ENCODE measurements around the gene HOXA9. TPM values are rescaled to one million over a fixed set of nuclear protein-coding genes. Genes with fewer than 3 reads are reported as not detected.

Gene HOXA9
- total and polyA plus RNA-seq, 2 of the 8 experiments (the other 6 are each of a cell fraction or from before 2014, with no cell fraction given), result not detected

- TF ChIP-seq EZH2 (IDR thresholded peaks at IDR 0.05; ENCODE audit: low read depth, low read length, severe bottlenecking), result peak; percentile 95
- TF ChIP-seq GABPA (IDR thresholded peaks at IDR 0.05; ENCODE audit: borderline replicate concordance, insufficient read depth, low read length), result 0 out of 2 replicates have a peak, but pooled peaks have one; percentile 37
- no peak for TF ChIP-seq SP1 (IDR thresholded peaks at IDR 0.05; ENCODE audit: low read depth, low read length)
- no peak for TF ChIP-seq TCF12 (IDR thresholded peaks at IDR 0.05; ENCODE audit: low read depth, low read length)
- TF ChIP-seq SUZ12 (IDR thresholded peaks at IDR 0.05; ENCODE audit: low read length), result peak; percentile 89
- no peak for TF ChIP-seq RAD21 (IDR thresholded peaks at IDR 0.05 in 1 of 2, conservative IDR thresholded peaks at IDR 0.05 in 1 of 2; ENCODE audit: low read depth in 2 of 2, low read length in 2 of 2)
- TF ChIP-seq CBX8 (IDR thresholded peaks at IDR 0.05; ENCODE audit: borderline replicate concordance, low read depth, low read length), result peak; percentile 27; the same call in 1 of the 2 replicates
Observed at GRCh38 chr7:27165089-27165995, at the start of gene HOXA9 (continued).

All from H1 (cell line).